ENCODE results near the gene LRRC3C. TPM values are rescaled to one million over a fixed set of nuclear protein-coding genes. Genes with fewer than 3 reads are reported as not detected.

LRRC3C gene
- polyA plus RNA-seq, 1 donor from 2014 or later = not detected

DNA sequence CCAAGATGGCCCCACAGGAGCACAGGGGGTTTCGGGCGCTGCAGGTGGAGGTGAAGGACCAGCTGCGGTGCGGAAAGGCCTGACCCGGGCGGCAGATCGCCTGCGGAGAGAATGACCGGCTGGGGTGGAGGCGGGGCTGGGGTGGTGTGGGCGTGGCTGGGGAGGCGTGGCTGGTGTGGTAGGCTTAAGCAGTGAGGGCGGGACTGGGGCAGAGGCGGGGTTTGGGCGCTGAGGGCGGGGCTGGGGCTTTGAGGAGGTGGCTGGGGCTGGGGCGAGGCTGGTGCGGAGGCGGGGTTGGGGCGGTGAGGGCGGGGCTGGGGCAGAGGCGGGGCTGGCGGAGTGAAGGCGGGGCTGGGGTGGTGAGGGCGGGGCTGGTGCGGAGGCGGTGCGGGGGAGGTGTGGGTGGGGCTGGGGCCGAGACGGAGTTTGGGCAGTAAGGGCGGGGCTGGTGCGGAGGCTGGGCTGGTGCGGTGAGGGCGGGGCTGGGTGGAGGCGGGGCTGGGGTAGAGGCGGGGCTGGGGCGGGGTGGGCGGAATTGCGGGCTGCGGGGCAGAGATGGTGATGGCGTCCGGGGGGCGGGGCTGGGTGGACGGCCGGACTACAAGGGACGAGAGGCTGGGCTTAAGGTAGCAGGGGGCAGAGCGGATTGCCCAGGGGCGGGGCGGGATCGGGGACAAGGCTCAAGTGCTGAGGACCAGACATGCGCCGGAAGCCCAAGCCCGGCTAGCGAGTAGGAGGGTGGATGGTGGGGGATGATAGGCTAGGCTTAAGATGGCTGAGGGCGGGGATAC is 25.3 kb downstream of the LRRC3C start:
- Histone ChIP-seq H3K9me2 (ENCODE audit: insufficient read depth, low read length) (no peaks in the 10 kb centered on the region), H3K36me3 (ENCODE audit: insufficient read depth, low read length) (no peaks in the 10 kb centered on the region), H3K9me3 (ENCODE audit: low read length) (no peaks in the 10 kb centered on the region), H2AFZ (ENCODE audit: low read depth, low read length) (peak overlapping the region; percentile 42), H3K9ac (ENCODE audit: low read length) (peak overlapping the region; percentile 57), H3K27ac (ENCODE audit: low read length) (no peak overlapping the region), H3K27me3 (ENCODE audit: insufficient read depth, low read depth, low read length) (no peaks in the 10 kb centered on the region), H3K4me3 (ENCODE audit: low read length) (peak overlapping the region; percentile 63), H3K79me2 (replicated peaks; ENCODE audit: insufficient read depth, low read length) (no peaks in the 10 kb centered on the region), H3F3A (ENCODE audit: insufficient read depth, low read length, poor library complexity, severe bottlenecking) (no peaks in the 10 kb centered on the region), H4K20me1 (ENCODE audit: insufficient read depth) (no peaks in the 10 kb centered on the region), H3K4me2 (ENCODE audit: low read length) (no peak overlapping the region)
- TF ChIP-seq SMC3 (conservative IDR thresholded peaks at IDR 0.05; ENCODE audit: poor library complexity) (no peak), EZH2 (IDR thresholded peaks at IDR 0.05; ENCODE audit: borderline replicate concordance, insufficient read depth, low read length, poor library complexity, severe bottlenecking) (no peak), POLR2AphosphoS5 (IDR thresholded peaks at IDR 0.05) (no peak), MXI1 (conservative IDR thresholded peaks at IDR 0.05; ENCODE audit: poor library complexity, severe bottlenecking) (no peak), CTCF (IDR thresholded peaks at IDR 0.05; ENCODE audit: poor library complexity, severe bottlenecking) (no peak), RAD21 (conservative IDR thresholded peaks at IDR 0.05) (no peak)
- TF ChIP-seq, protein P1, sequence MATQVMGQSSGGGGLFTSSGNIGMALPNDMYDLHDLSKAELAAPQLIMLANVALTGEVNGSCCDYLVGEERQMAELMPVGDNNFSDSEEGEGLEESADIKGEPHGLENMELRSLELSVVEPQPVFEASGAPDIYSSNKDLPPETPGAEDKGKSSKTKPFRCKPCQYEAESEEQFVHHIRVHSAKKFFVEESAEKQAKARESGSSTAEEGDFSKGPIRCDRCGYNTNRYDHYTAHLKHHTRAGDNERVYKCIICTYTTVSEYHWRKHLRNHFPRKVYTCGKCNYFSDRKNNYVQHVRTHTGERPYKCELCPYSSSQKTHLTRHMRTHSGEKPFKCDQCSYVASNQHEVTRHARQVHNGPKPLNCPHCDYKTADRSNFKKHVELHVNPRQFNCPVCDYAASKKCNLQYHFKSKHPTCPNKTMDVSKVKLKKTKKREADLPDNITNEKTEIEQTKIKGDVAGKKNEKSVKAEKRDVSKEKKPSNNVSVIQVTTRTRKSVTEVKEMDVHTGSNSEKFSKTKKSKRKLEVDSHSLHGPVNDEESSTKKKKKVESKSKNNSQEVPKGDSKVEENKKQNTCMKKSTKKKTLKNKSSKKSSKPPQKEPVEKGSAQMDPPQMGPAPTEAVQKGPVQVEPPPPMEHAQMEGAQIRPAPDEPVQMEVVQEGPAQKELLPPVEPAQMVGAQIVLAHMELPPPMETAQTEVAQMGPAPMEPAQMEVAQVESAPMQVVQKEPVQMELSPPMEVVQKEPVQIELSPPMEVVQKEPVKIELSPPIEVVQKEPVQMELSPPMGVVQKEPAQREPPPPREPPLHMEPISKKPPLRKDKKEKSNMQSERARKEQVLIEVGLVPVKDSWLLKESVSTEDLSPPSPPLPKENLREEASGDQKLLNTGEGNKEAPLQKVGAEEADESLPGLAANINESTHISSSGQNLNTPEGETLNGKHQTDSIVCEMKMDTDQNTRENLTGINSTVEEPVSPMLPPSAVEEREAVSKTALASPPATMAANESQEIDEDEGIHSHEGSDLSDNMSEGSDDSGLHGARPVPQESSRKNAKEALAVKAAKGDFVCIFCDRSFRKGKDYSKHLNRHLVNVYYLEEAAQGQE (IDR thresholded peaks at IDR 0.05; ENCODE audit: borderline replicate concordance) = no peak

GRCh38 chr17:39953471-39953888 is 25.9 kb downstream of the LRRC3C start:
- H3K27me3 ChIP-seq (ENCODE audit: insufficient read depth, low read depth, low read length) = no peaks in the 10 kb centered on the region
- H3K9me2 ChIP-seq (ENCODE audit: insufficient read depth, low read length) = no peaks in the 10 kb centered on the region
- no peak for TF ChIP-seq MXI1 (conservative IDR thresholded peaks at IDR 0.05; ENCODE audit: poor library complexity, severe bottlenecking)
- TF ChIP-seq SMC3 (conservative IDR thresholded peaks at IDR 0.05; ENCODE audit: poor library complexity) = no peak
- TF ChIP-seq TAF1 (IDR thresholded peaks at IDR 0.05; ENCODE audit: low read depth) = no peak
- TF ChIP-seq EZH2 (IDR thresholded peaks at IDR 0.05; ENCODE audit: borderline replicate concordance, insufficient read depth, low read length, poor library complexity, severe bottlenecking) = no peak
- no peak for TF ChIP-seq EP300 (conservative IDR thresholded peaks at IDR 0.05; ENCODE audit: poor library complexity, severe bottlenecking)
- no peak for TF ChIP-seq CTCF (IDR thresholded peaks at IDR 0.05; ENCODE audit: poor library complexity, severe bottlenecking)
- no peak for TF ChIP-seq POLR2AphosphoS5 (IDR thresholded peaks at IDR 0.05)
- TF ChIP-seq, protein P1 (IDR thresholded peaks at IDR 0.05; ENCODE audit: borderline replicate concordance) = no peak
- TF ChIP-seq RAD21 (conservative IDR thresholded peaks at IDR 0.05) = no peak
- peak overlapping the region; percentile 63 for H3K4me3 ChIP-seq (ENCODE audit: low read length)
- H4K20me1 ChIP-seq (ENCODE audit: insufficient read depth) = no peaks in the 10 kb centered on the region
- no peaks in the 10 kb centered on the region for H3F3A ChIP-seq (ENCODE audit: insufficient read depth, low read length, poor library complexity, severe bottlenecking)
- no peaks in the 10 kb centered on the region for H3K36me3 ChIP-seq (ENCODE audit: insufficient read depth, low read length)
- peak overlapping the region; percentile 42 for H2AFZ ChIP-seq (ENCODE audit: low read depth, low read length)
- H3K79me2 ChIP-seq (replicated peaks; ENCODE audit: insufficient read depth, low read length) = no peaks in the 10 kb centered on the region
- peak overlapping the region; percentile 57 for H3K9ac ChIP-seq (ENCODE audit: low read length)
- no peak overlapping the region for H3K27ac ChIP-seq (ENCODE audit: low read length)
- H3K4me2 ChIP-seq (ENCODE audit: low read length) = no peak overlapping the region
- H3K9me3 ChIP-seq (ENCODE audit: low read length) = no peaks in the 10 kb centered on the region

All from neural cell (in vitro differentiated cells).